ENCODE data around the gene GPR21.

GPR21 gene

GRCh38 chr9:123011878-123012528 is 21.5 kb upstream of the GPR21 start:
- TF ChIP-seq GATA3 (IDR thresholded peaks at IDR 0.05; ENCODE audit: low read depth, low read length), result no peak
- TF ChIP-seq GATA2 (IDR thresholded peaks at IDR 0.05; ENCODE audit: low read depth, low read length), result no peak

DNA sequence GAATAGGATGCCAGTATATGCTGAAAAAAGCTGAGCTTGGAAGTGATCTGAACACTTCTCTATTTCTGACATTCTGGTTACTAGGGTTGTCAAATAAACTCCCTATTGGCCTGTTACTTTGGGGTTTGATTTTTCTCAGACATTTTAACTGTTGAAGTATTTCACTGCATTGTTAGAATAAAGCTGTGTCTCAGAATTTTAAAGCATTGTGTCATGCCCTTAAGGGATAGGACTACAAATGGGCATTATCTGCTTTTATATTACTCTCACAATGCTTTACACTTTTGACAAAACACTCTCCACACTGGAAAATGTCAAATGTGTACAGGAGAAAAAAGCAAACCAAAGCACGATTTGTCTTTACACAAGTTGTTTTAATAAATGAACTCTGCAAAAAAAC is 16.8 kb upstream of the GPR21 start:
- no peak for TF ChIP-seq GATA3 (IDR thresholded peaks at IDR 0.05; ENCODE audit: low read depth, low read length)
- TF ChIP-seq GATA2 (IDR thresholded peaks at IDR 0.05; ENCODE audit: low read depth, low read length), result no peak

DNA sequence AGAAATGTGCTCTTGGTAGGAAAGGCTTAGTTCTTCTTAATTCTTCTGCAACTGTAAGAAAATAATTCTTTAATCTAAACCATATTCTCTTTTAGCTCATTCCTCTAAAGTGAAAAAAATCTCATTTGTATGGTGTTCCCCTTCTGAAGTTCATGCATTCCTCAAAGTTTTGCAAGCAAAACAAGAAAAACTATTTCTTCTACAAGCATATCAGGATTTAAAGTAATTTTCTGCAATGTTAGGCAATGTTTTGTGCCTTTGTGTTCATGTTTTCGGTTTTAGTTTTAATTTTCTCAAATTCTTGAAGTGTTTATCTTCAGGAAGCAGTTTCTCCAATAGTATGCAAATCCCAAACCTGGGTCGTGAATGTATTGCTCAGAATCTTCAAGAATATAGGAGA is 12.7 kb upstream of the GPR21 start:
- TF ChIP-seq GATA3 (IDR thresholded peaks at IDR 0.05; ENCODE audit: low read depth, low read length) (no peak), GATA2 (IDR thresholded peaks at IDR 0.05; ENCODE audit: low read depth, low read length) (no peak)

- TF ChIP-seq GATA3 (IDR thresholded peaks at IDR 0.05; ENCODE audit: low read depth, low read length) (no peak), GATA2 (IDR thresholded peaks at IDR 0.05; ENCODE audit: low read depth, low read length) (no peak)
Observed at GRCh38 chr9:123026425-123026824, 7.0 kb upstream of the GPR21 start.

GRCh38 chr9:123027517-123027916 is 6.0 kb upstream of the GPR21 start:
- TF ChIP-seq GATA2 (IDR thresholded peaks at IDR 0.05; ENCODE audit: low read depth, low read length) (no peak), GATA3 (IDR thresholded peaks at IDR 0.05; ENCODE audit: low read depth, low read length) (no peak)

- TF ChIP-seq GATA2 (IDR thresholded peaks at IDR 0.05; ENCODE audit: low read depth, low read length) (no peak), GATA3 (IDR thresholded peaks at IDR 0.05; ENCODE audit: low read depth, low read length) (no peak)
Observed at GRCh38 chr9:123028136-123028535, 5.3 kb upstream of the GPR21 start.

GRCh38 chr9:123028973-123029372 is 4.5 kb upstream of the GPR21 start:
- TF ChIP-seq GATA2 (IDR thresholded peaks at IDR 0.05; ENCODE audit: low read depth, low read length), result no peak

GRCh38 chr9:123031963-123032362 is 1.5 kb upstream of the GPR21 start:
- TF ChIP-seq GATA2 (IDR thresholded peaks at IDR 0.05; ENCODE audit: low read depth, low read length) (no peak), GATA3 (IDR thresholded peaks at IDR 0.05; ENCODE audit: low read depth, low read length) (no peak)

- TF ChIP-seq GATA3 (IDR thresholded peaks at IDR 0.05; ENCODE audit: low read depth, low read length), result no peak
Observed at GRCh38 chr9:123033864-123034601, 566 bp downstream of the GPR21 start.

DNA sequence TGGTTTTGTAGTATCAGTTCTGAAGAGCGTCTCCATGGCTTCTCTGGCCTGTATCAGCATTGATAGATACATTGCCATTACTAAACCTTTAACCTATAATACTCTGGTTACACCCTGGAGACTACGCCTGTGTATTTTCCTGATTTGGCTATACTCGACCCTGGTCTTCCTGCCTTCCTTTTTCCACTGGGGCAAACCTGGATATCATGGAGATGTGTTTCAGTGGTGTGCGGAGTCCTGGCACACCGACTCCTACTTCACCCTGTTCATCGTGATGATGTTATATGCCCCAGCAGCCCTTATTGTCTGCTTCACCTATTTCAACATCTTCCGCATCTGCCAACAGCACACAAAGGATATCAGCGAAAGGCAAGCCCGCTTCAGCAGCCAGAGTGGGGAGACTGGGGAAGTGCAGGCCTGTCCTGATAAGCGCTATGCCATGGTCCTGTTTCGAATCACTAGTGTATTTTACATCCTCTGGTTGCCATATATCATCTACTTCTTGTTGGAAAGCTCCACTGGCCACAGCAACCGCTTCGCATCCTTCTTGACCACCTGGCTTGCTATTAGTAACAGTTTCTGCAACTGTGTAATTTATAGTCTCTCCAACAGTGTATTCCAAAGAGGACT is 1.5 kb downstream of the GPR21 start:
- TF ChIP-seq GATA2 (IDR thresholded peaks at IDR 0.05; ENCODE audit: low read depth, low read length) (no peak), GATA3 (IDR thresholded peaks at IDR 0.05; ENCODE audit: low read depth, low read length) (no peak)

GRCh38 chr9:123035791-123036190 is 2.3 kb downstream of the GPR21 start:
- no peak for TF ChIP-seq GATA3 (IDR thresholded peaks at IDR 0.05; ENCODE audit: low read depth, low read length)
- TF ChIP-seq GATA2 (IDR thresholded peaks at IDR 0.05; ENCODE audit: low read depth, low read length), result no peak

DNA sequence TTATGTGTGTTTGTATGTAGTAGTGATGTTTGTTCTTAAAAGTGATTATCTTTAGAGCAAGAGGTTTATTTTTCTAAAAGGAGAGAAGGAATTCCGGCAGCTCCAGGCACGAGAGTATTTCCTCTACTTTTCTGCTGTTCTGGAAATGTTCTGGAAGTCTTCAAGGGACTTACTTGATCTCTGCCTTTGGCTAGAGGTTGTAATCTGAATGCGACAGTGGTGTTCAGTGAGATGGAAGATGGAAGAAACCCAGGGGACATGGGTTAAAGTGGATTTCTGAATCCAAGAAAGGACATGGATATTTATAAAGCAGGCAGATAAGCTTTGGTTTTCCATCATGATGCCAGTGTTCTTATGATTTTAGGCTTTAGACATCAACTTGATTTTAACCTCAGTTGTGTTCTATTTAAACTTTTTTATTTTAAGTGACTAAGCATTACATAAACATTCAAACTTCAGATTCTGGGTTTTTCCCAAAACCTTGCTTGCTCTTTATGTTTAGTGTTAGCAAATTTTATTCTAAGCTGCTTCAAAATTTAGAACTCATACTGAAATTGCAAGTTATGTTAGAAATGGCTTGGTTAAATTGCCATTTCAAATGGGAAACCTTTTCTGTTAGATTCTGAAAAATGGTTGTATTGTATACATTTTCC is 3.6 kb downstream of the GPR21 start:
- no peak for TF ChIP-seq GATA3 (IDR thresholded peaks at IDR 0.05; ENCODE audit: low read depth, low read length)
- no peak for TF ChIP-seq GATA2 (IDR thresholded peaks at IDR 0.05; ENCODE audit: low read depth, low read length)

DNA sequence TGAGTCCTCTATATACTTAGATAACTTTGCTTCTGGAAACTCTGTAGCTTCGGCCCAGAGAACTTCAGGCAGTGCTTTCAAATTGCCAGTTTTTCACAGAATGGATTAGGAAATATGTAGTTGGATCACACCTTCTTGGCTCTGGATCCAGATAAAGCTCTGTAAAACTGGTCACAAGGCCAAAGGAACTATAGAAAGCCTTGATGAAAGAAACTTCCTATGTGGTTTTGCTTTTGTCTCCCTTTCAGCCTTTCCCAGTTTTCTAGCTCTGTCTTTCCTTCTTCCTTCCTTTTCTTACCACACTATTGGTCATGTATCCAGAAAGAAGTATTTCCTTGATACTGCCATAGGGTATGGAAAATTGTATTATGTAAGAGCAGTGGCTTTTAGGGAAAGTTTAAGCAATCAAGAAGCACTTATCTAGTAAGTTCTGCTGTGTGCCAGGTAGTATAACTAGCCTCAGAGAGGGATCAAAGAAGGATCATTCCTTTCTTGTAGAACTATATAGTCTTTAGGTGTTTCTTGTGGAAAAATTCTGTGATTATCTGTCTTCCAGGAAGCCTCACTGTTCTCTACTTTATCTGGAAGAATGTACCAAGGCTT is 6.3 kb downstream of the GPR21 start:
- TF ChIP-seq GATA3 (IDR thresholded peaks at IDR 0.05; ENCODE audit: low read depth, low read length), result no peak
- no peak for TF ChIP-seq GATA2 (IDR thresholded peaks at IDR 0.05; ENCODE audit: low read depth, low read length)

- no peak for TF ChIP-seq GATA2 (IDR thresholded peaks at IDR 0.05; ENCODE audit: low read depth, low read length)
- no peak for TF ChIP-seq GATA3 (IDR thresholded peaks at IDR 0.05; ENCODE audit: low read depth, low read length)
Observed at GRCh38 chr9:123040801-123041200, 7.3 kb downstream of the GPR21 start.
